ENCODE measurements around the gene PTPN9.
"Not testable (repeated sequence)": the region's sequence is repeated elsewhere in the genome, so short reads cannot be mapped to it uniquely, and the experiment has no call there.

The PTPN9 gene

GRCh38 chr15:75577401-75578172 is 1.5 kb downstream of the PTPN9 start:
- H3K9me3 ChIP-seq (ENCODE audit: control insufficient read depth, low read length) = no peaks in the 10 kb centered on the region
- peaks cover 24% of the 10 kb centered on the region for H3K4me1 ChIP-seq (ENCODE audit: control insufficient read depth, insufficient read depth, low read length)
- peak; percentile 59 for DNase-seq (ENCODE audit: low read depth)

GRCh38 chr15:75573648-75574384 is 5.3 kb downstream of the PTPN9 start:
- Histone ChIP-seq H3K9ac (ENCODE audit: low read length) (no peak overlapping the region), H3K36me3 (ENCODE audit: control insufficient read depth, insufficient read depth, low read length, severe bottlenecking) (peaks cover 3% of the 10 kb centered on the region), H3K4me3 (ENCODE audit: low read length) (no peak overlapping the region), H3K9me3 (ENCODE audit: control insufficient read depth, low read length) (no peaks in the 10 kb centered on the region), H3K27me3 (replicated peaks; ENCODE audit: control insufficient read depth, insufficient read depth, low read length) (no peaks in the 10 kb centered on the region), H3K4me1 (ENCODE audit: control insufficient read depth, insufficient read depth, low read length) (peaks cover 28% of the 10 kb centered on the region)
- no peak for DNase-seq (ENCODE audit: low read depth)

More at GRCh38 chr15:75577401-75578172, 1.5 kb downstream of the PTPN9 start:
- Histone ChIP-seq H3K36me3 (ENCODE audit: control insufficient read depth, insufficient read depth, low read length, severe bottlenecking) (peaks cover 3% of the 10 kb centered on the region), H3K9ac (ENCODE audit: low read length) (peak overlapping the region; percentile 96), H3K4me3 (ENCODE audit: low read length) (peak overlapping the region; percentile 92), H3K27me3 (replicated peaks; ENCODE audit: control insufficient read depth, insufficient read depth, low read length) (no peaks in the 10 kb centered on the region)

- H3K9ac ChIP-seq (ENCODE audit: low read length) = no peak overlapping the region
- H3K4me1 ChIP-seq (ENCODE audit: control insufficient read depth, insufficient read depth, low read length) = peaks cover 24% of the 10 kb centered on the region
- H3K27me3 ChIP-seq (replicated peaks; ENCODE audit: control insufficient read depth, insufficient read depth, low read length) = no peaks in the 10 kb centered on the region
- H3K36me3 ChIP-seq (ENCODE audit: control insufficient read depth, insufficient read depth, low read length, severe bottlenecking) = peaks cover 3% of the 10 kb centered on the region
- no peak overlapping the region for H3K4me3 ChIP-seq (ENCODE audit: low read length)
- H3K9me3 ChIP-seq (ENCODE audit: control insufficient read depth, low read length) = no peaks in the 10 kb centered on the region
- no peak for DNase-seq (ENCODE audit: low read depth)
Observed at GRCh38 chr15:75570126-75570845, 8.8 kb downstream of the PTPN9 start.

GRCh38 chr15:75565062-75565970 is 13.8 kb downstream of the PTPN9 start:
- H3K36me3 ChIP-seq (ENCODE audit: control insufficient read depth, insufficient read depth, low read length, severe bottlenecking) = no peaks in the 10 kb centered on the region
- no peak overlapping the region for H3K9ac ChIP-seq (ENCODE audit: low read length)
- H3K27me3 ChIP-seq (replicated peaks; ENCODE audit: control insufficient read depth, insufficient read depth, low read length) = no peaks in the 10 kb centered on the region
- peak; percentile 38 for DNase-seq (ENCODE audit: low read depth)
- no peak overlapping the region for H3K4me3 ChIP-seq (ENCODE audit: low read length)
- no peaks in the 10 kb centered on the region for H3K9me3 ChIP-seq (ENCODE audit: control insufficient read depth, low read length)
- peaks cover 9% of the 10 kb centered on the region for H3K4me1 ChIP-seq (ENCODE audit: control insufficient read depth, insufficient read depth, low read length)

GRCh38 chr15:75561888-75562287 is 17.2 kb downstream of the PTPN9 start:
- H3K9ac ChIP-seq (ENCODE audit: low read length) = no peak overlapping the region
- no peak for DNase-seq (ENCODE audit: low read depth)
- no peak overlapping the region for H3K4me3 ChIP-seq (ENCODE audit: low read length)
- H3K27me3 ChIP-seq (replicated peaks; ENCODE audit: control insufficient read depth, insufficient read depth, low read length) = no peaks in the 10 kb centered on the region
- H3K9me3 ChIP-seq (ENCODE audit: control insufficient read depth, low read length) = no peaks in the 10 kb centered on the region
- peaks cover 5% of the 10 kb centered on the region for H3K4me1 ChIP-seq (ENCODE audit: control insufficient read depth, insufficient read depth, low read length)
- no peaks in the 10 kb centered on the region for H3K36me3 ChIP-seq (ENCODE audit: control insufficient read depth, insufficient read depth, low read length, severe bottlenecking)

DNA sequence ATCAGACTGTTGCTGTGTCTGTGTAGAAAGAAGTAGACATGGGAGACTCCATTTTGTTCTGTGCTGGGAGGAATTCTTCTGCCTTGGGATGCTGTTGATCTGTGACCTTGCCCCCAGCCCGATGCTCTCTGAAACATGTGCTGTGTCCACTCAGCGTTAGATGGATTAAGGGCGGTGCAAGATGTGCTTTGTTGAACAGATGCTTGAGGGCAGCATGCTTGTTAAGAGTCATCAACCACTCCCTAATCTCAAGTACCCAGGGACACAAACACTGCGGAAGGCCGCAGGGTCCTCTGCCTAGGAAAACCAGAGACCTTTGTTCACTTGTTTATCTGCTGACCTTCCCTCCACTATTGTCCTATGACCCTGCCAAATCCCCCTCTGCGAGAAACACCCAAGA is 19.8 kb downstream of the PTPN9 start:
- not testable (repeated sequence) for H3K27me3 ChIP-seq (replicated peaks; ENCODE audit: control insufficient read depth, insufficient read depth, low read length); H3K9ac ChIP-seq (ENCODE audit: low read length); H3K9me3 ChIP-seq (ENCODE audit: control insufficient read depth, low read length); DNase-seq (ENCODE audit: low read depth); H3K4me1 ChIP-seq (ENCODE audit: control insufficient read depth, insufficient read depth, low read length); H3K36me3 ChIP-seq (ENCODE audit: control insufficient read depth, insufficient read depth, low read length, severe bottlenecking); H3K4me3 ChIP-seq (ENCODE audit: low read length)

DNA sequence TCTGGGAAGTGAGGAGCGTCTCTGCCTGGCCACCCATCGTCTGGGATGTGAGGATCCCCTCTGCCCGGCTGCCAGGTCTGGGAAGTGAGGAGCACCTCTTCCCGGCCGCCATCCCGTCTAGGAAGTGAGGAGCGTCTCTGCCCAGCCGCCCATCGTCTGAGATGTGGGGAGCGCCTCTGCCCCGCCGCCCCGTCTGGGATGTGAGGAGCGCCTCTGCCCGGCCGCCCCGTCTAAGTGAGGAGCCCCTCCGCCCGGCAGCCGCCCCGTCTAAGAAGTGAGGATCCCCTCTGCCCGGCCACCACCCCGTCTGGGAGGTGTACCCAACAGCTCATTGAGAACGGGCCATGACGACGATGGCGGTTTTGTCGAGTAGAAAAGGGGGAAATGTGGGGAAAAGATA is 20.2 kb downstream of the PTPN9 start:
- H3K9ac ChIP-seq (ENCODE audit: low read length); H3K9me3 ChIP-seq (ENCODE audit: control insufficient read depth, low read length); H3K4me3 ChIP-seq (ENCODE audit: low read length); H3K36me3 ChIP-seq (ENCODE audit: control insufficient read depth, insufficient read depth, low read length, severe bottlenecking); H3K27me3 ChIP-seq (replicated peaks; ENCODE audit: control insufficient read depth, insufficient read depth, low read length); H3K4me1 ChIP-seq (ENCODE audit: control insufficient read depth, insufficient read depth, low read length); DNase-seq (ENCODE audit: low read depth): not testable (repeated sequence)

GRCh38 chr15:75554717-75555116 is 24.4 kb downstream of the PTPN9 start:
- no peak overlapping the region for H3K9ac ChIP-seq (ENCODE audit: low read length)
- H3K9me3 ChIP-seq (ENCODE audit: control insufficient read depth, low read length) = no peaks in the 10 kb centered on the region
- DNase-seq (ENCODE audit: low read depth) = peak; percentile 82
- H3K36me3 ChIP-seq (ENCODE audit: control insufficient read depth, insufficient read depth, low read length, severe bottlenecking) = no peaks in the 10 kb centered on the region
- H3K4me3 ChIP-seq (ENCODE audit: low read length) = no peak overlapping the region
- H3K4me1 ChIP-seq (ENCODE audit: control insufficient read depth, insufficient read depth, low read length) = peaks cover 19% of the 10 kb centered on the region
- H3K27me3 ChIP-seq (replicated peaks; ENCODE audit: control insufficient read depth, insufficient read depth, low read length) = no peaks in the 10 kb centered on the region

GRCh38 chr15:75553659-75554058 is 25.5 kb downstream of the PTPN9 start:
- Histone ChIP-seq H3K4me1 (ENCODE audit: control insufficient read depth, insufficient read depth, low read length) (peaks cover 19% of the 10 kb centered on the region), H3K4me3 (ENCODE audit: low read length) (no peak overlapping the region), H3K9ac (ENCODE audit: low read length) (no peak overlapping the region), H3K27me3 (replicated peaks; ENCODE audit: control insufficient read depth, insufficient read depth, low read length) (no peaks in the 10 kb centered on the region), H3K9me3 (ENCODE audit: control insufficient read depth, low read length) (no peaks in the 10 kb centered on the region), H3K36me3 (ENCODE audit: control insufficient read depth, insufficient read depth, low read length, severe bottlenecking) (no peaks in the 10 kb centered on the region)
- no peak for DNase-seq (ENCODE audit: low read depth)

DNA sequence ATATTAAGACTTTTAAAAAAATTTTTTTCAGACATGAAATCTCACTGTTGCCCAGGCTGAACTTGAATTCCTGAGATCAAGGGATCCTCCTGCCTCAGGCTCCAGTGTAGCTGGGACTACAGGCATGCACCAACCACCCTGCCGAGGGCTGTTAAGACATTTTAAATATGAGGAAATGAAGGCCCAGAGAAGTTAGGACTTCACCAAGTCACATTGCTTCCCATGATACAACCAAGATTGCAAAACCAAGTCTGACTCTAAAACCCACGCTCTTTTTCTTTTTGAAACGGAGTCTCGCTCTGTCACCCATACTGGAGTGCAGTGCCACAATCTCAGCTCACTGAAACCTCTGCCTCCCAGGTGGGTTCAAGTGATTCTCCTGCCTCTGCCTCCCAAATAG is 28.0 kb downstream of the PTPN9 start:
- Histone ChIP-seq H3K36me3 (ENCODE audit: control insufficient read depth, insufficient read depth, low read length, severe bottlenecking) (no peaks in the 10 kb centered on the region), H3K4me1 (ENCODE audit: control insufficient read depth, insufficient read depth, low read length) (peaks cover 19% of the 10 kb centered on the region), H3K9ac (ENCODE audit: low read length) (no peak overlapping the region), H3K27me3 (replicated peaks; ENCODE audit: control insufficient read depth, insufficient read depth, low read length) (no peaks in the 10 kb centered on the region), H3K9me3 (ENCODE audit: control insufficient read depth, low read length) (no peaks in the 10 kb centered on the region), H3K4me3 (ENCODE audit: low read length) (no peak overlapping the region)
- peak; percentile 27 for DNase-seq (ENCODE audit: low read depth)

All from adipocyte (in vitro differentiated cells).